Astrocyte of the cerebellum (primary cell): ENCODE results near the gene LRP6.

ENCODE experiments used
- DNase-seq: peaks from one replicate; pipeline ENCODE4 v3.0.0-alpha.2; 2011; ENCODE audit warnings: low read depth
- H3K4me3 ChIP-seq: 2 replicates; pipeline ENCODE4 v1.5.1; 2011; ENCODE audit warnings: mild to moderate bottlenecking, low read depth, low read length, moderate library complexity
- in situ Hi-C: cut with HindIII; loops from 2 replicates; pipeline ENCODE4 v1.10.0; 2017; ENCODE audit warnings: low sequenced_read_pairs
- TF ChIP-seq, protein P1 (sequence below): IDR thresholded peaks from 2 replicates; pipeline ENCODE4 v1.5.1; 2012; ENCODE audit warnings: low read length, low read depth, moderate library complexity, mild to moderate bottlenecking; ENCODE audit errors: missing control alignments

Gene LRP6

GRCh38 chr12:12091071-12091470, 175.8 kb downstream of the LRP6 start:
- TF ChIP-seq, protein P1, sequence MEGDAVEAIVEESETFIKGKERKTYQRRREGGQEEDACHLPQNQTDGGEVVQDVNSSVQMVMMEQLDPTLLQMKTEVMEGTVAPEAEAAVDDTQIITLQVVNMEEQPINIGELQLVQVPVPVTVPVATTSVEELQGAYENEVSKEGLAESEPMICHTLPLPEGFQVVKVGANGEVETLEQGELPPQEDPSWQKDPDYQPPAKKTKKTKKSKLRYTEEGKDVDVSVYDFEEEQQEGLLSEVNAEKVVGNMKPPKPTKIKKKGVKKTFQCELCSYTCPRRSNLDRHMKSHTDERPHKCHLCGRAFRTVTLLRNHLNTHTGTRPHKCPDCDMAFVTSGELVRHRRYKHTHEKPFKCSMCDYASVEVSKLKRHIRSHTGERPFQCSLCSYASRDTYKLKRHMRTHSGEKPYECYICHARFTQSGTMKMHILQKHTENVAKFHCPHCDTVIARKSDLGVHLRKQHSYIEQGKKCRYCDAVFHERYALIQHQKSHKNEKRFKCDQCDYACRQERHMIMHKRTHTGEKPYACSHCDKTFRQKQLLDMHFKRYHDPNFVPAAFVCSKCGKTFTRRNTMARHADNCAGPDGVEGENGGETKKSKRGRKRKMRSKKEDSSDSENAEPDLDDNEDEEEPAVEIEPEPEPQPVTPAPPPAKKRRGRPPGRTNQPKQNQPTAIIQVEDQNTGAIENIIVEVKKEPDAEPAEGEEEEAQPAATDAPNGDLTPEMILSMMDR: no peak
- in situ Hi-C loops: loop anchor here (25.0 kb wide), 1 partner anchor 246 kb away; no protein-coding TSS in a partner anchor
- DNase-seq: no peak
- H3K4me3 ChIP-seq: no peak overlapping the region

DNA sequence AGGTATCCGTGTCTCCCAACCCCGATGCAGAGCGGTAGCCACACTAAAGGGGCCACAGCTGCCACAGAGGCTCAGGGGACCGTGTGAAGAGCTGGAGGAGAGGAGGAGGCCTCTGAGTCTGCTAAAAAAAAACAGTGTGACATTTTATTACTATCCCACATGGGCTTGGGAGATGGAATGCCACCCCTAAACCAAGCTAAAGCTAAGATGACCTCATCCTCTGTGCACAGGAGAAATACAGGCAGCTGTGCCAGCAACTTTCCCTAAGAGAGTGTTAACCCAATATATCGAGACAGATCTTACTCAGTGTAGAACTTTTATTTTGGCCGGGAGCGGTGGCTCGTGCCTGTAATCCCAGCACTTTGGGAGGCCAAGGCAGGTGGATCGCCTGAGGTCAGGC, 178.1 kb downstream of the LRP6 start:
- in situ Hi-C loops: loop anchor here (25.0 kb wide), 1 partner anchor 249 kb away; no protein-coding TSS in a partner anchor
- no peak for DNase-seq
- TF ChIP-seq, protein P1: no peak

GRCh38 chr12:12088147-12088546, 178.7 kb downstream of the LRP6 start:
- no peak overlapping the region for H3K4me3 ChIP-seq
- TF ChIP-seq, protein P1: no peak
- in situ Hi-C loops: loop anchor here (25.0 kb wide), 1 partner anchor 249 kb away; no protein-coding TSS in a partner anchor
- DNase-seq: no peak

More for the DNA sequence above, 178.1 kb downstream of the LRP6 start:
- H3K4me3 ChIP-seq: no peak overlapping the region

- no peak for DNase-seq
- TF ChIP-seq, protein P1: no peak
- H3K4me3 ChIP-seq: no peak overlapping the region
- in situ Hi-C loops: loop anchor here (25.0 kb wide), 1 partner anchor 250 kb away; no protein-coding TSS in a partner anchor
These were observed 179.2 kb downstream of the LRP6 start for GRCh38 chr12:12087693-12088034.

- no peak for DNase-seq
- in situ Hi-C loops: loop anchor here (25.0 kb wide), 1 partner anchor 250 kb away; no protein-coding TSS in a partner anchor
- TF ChIP-seq, protein P1: no peak
These were observed 179.7 kb downstream of the LRP6 start for GRCh38 chr12:12086973-12087692.

GRCh38 chr12:12086362-12086761, 180.5 kb downstream of the LRP6 start:
- TF ChIP-seq, protein P1: no peak
- in situ Hi-C loops: loop anchor here (25.0 kb wide), 1 partner anchor 251 kb away; no protein-coding TSS in a partner anchor
- no peak overlapping the region for H3K4me3 ChIP-seq
- no peak for DNase-seq

More at GRCh38 chr12:12086973-12087692, 179.7 kb downstream of the LRP6 start:
- H3K4me3 ChIP-seq: no peak overlapping the region
